HEK293 (cell line): ENCODE results near the gene GABRR1.

Source experiments
- CTCF ChIA-PET: fragments of 350-600 bp; formaldehyde crosslinking; extraction: SDS; loops from one replicate; lab custom pipeline; 2021; ENCODE audit warnings: antibody characterized with exemption; lab: Yijun Ruan, JAX
- POLR2A ChIA-PET: fragments of 300-600 bp; formaldehyde crosslinking; extraction: SDS; loops from one replicate; lab custom pipeline; 2020; ENCODE audit warnings: antibody characterized with exemption, inconsistent platforms; lab: Yijun Ruan, JAX
- H3K27ac ChIP-seq: fragments of 200-500 bp; sonication (Bioruptor generic); 2 replicates; pipeline ENCODE4 v1.5.1; 2014; ENCODE audit warnings: low read depth, low read length, control low read depth, inconsistent platforms; ENCODE audit errors: extremely low read depth
- H3K36me3 ChIP-seq, 2 experiments: fragments of 200-500 bp in 1 of 2; sonication (Bioruptor generic) in 1 of 2; 1 replicate in 1 of 2; 2 replicates in 1 of 2; pipeline ENCODE4 v1.5.1; 2014 to 2017; ENCODE audit warnings: inconsistent platforms in 2 of 2, low read length in 2 of 2; ENCODE audit not compliant: control insufficient read depth in 2 of 2, insufficient read depth in 1 of 2
- H3K4me1 ChIP-seq: fragments of 200-500 bp; sonication (Bioruptor generic); 2 replicates; pipeline ENCODE4 v1.5.1; 2014; ENCODE audit warnings: mild to moderate bottlenecking, low read length, inconsistent platforms; ENCODE audit not compliant: control insufficient read depth, insufficient read depth
- H3K4me3 ChIP-seq: 2 replicates; pipeline ENCODE4 v1.5.1; 2011; ENCODE audit warnings: low read depth, mild to moderate bottlenecking, control low read depth, low read length, moderate library complexity
- H3K9me3 ChIP-seq: fragments of 200-500 bp; sonication (Bioruptor generic); 2 replicates; pipeline ENCODE4 v1.5.1; 2014; ENCODE audit warnings: low read depth, low read length, inconsistent platforms; ENCODE audit not compliant: control insufficient read depth, insufficient read depth
- SCRT1 ChIP-seq: fragments of 450-650 bp; formaldehyde crosslinking; IDR thresholded peaks from 2 replicates; pipeline ENCODE4 v1.5.1; 2016; ENCODE audit warnings: missing biosample characterization, missing genetic modification characterization, borderline replicate concordance
- YY2 ChIP-seq: fragments of 450-650 bp; formaldehyde crosslinking; IDR thresholded peaks from 2 replicates; pipeline ENCODE4 v1.5.1; 2016; ENCODE audit warnings: missing biosample characterization, missing genetic modification characterization
- ZBTB21 ChIP-seq: fragments of 450-650 bp; formaldehyde crosslinking; IDR thresholded peaks from 2 replicates; pipeline ENCODE4 v1.5.1; 2017; ENCODE audit warnings: missing biosample characterization, missing genetic modification characterization
- ZFP3 ChIP-seq: fragments of 450-650 bp; formaldehyde crosslinking; IDR thresholded peaks from 2 replicates; pipeline ENCODE4 v1.5.1; 2016; ENCODE audit warnings: low read depth, missing biosample characterization, missing genetic modification characterization
- ZNF121 ChIP-seq: fragments of 450-650 bp; formaldehyde crosslinking; IDR thresholded peaks from 2 replicates; pipeline ENCODE4 v1.5.1; 2016; ENCODE audit warnings: missing biosample characterization, missing genetic modification characterization
- ZNF23 ChIP-seq: fragments of 450-650 bp; formaldehyde crosslinking; IDR thresholded peaks from 2 replicates; pipeline ENCODE4 v1.5.1; 2016; ENCODE audit warnings: missing biosample characterization, missing genetic modification characterization, borderline replicate concordance
- ZNF24 ChIP-seq: fragments of 450-650 bp; formaldehyde crosslinking; IDR thresholded peaks from 2 replicates; pipeline ENCODE4 v1.5.1; 2016; ENCODE audit warnings: missing biosample characterization, missing genetic modification characterization
- ZNF423 ChIP-seq: fragments of 450-650 bp; formaldehyde crosslinking; IDR thresholded peaks from 2 replicates; pipeline ENCODE4 v1.5.1; 2016; ENCODE audit warnings: missing biosample characterization, missing genetic modification characterization
- ZNF426 ChIP-seq: fragments of 450-650 bp; formaldehyde crosslinking; IDR thresholded peaks from 2 replicates; pipeline ENCODE4 v1.5.1; 2017; ENCODE audit warnings: missing biosample characterization, missing genetic modification characterization, mild to moderate bottlenecking, inconsistent platforms, moderate library complexity
- ZNF521 ChIP-seq: fragments of 450-650 bp; formaldehyde crosslinking; IDR thresholded peaks from 2 replicates; pipeline ENCODE4 v1.5.1; 2017; ENCODE audit warnings: missing biosample characterization, mild to moderate bottlenecking, missing genetic modification characterization
- ZNF623 ChIP-seq: fragments of 450-650 bp; formaldehyde crosslinking; IDR thresholded peaks from 2 replicates; pipeline ENCODE4 v1.5.1; 2016; ENCODE audit warnings: missing biosample characterization, missing genetic modification characterization
- ZNF654 ChIP-seq: fragments of 450-650 bp; formaldehyde crosslinking; IDR thresholded peaks from 2 replicates; pipeline ENCODE4 v1.5.1; 2016; ENCODE audit warnings: low read depth, missing biosample characterization, missing genetic modification characterization
- ZNF670 ChIP-seq: fragments of 450-650 bp; formaldehyde crosslinking; IDR thresholded peaks from 2 replicates; pipeline ENCODE4 v1.5.1; 2016; ENCODE audit warnings: missing biosample characterization, missing genetic modification characterization, low read depth
- ZNF768 ChIP-seq: fragments of 450-650 bp; formaldehyde crosslinking; IDR thresholded peaks from 2 replicates; pipeline ENCODE4 v1.5.1; 2018; ENCODE audit warnings: missing biosample characterization, mild to moderate bottlenecking, missing genetic modification characterization
- ZNF792 ChIP-seq: fragments of 450-650 bp; formaldehyde crosslinking; IDR thresholded peaks from 2 replicates; pipeline ENCODE4 v1.5.1; 2016; ENCODE audit warnings: missing biosample characterization, missing genetic modification characterization
- TF ChIP-seq, protein P1 (sequence below): fragments of 450-650 bp; formaldehyde crosslinking; IDR thresholded peaks from 2 replicates; pipeline ENCODE4 v1.5.1; 2016; ENCODE audit warnings: missing biosample characterization, missing genetic modification characterization
- TF ChIP-seq, protein P2 (sequence below): fragments of 450-650 bp; IDR thresholded peaks from 2 replicates; pipeline ENCODE4 v1.5.1; 2018; ENCODE audit warnings: missing biosample characterization, missing genetic modification characterization
- TF ChIP-seq, protein P3 (sequence below): fragments of 450-650 bp; formaldehyde crosslinking; IDR thresholded peaks from 2 replicates; pipeline ENCODE4 v1.5.1; 2016; ENCODE audit warnings: missing biosample characterization, missing genetic modification characterization
- TF ChIP-seq, protein P4 (sequence below): fragments of 450-650 bp; formaldehyde crosslinking; IDR thresholded peaks from 2 replicates; pipeline ENCODE4 v1.5.1; 2017; ENCODE audit warnings: missing biosample characterization, missing genetic modification characterization

GABRR1 gene

DNA sequence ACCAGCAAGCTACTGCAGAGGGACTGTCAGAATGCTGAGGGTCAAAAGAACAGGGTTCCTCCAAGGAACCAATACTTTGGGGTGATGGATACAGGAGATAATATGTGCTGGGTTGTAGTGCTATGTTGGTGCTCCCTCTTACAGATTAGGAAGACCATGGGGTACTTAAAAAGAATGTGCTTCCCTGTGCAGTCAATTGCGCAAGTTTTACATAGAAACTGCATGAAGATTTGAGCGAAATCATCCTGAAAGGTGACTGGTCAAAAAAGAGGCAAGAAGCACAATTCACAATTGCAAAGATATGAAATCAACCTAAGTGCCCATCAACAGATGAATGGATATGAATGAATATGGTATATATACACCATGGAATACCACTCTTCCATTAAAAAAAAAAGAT is 33.9 kb downstream of the GABRR1 start:
- H3K4me1 ChIP-seq, result no peaks in the 10 kb centered on the region
- CTCF ChIA-PET, result interaction anchor here (0.8 kb wide), 1 partner anchor 49 kb away, joined by 5 read pairs; no protein-coding TSS in a partner anchor
- H3K4me3 ChIP-seq, result no peak overlapping the region
- TF ChIP-seq, protein P1, sequence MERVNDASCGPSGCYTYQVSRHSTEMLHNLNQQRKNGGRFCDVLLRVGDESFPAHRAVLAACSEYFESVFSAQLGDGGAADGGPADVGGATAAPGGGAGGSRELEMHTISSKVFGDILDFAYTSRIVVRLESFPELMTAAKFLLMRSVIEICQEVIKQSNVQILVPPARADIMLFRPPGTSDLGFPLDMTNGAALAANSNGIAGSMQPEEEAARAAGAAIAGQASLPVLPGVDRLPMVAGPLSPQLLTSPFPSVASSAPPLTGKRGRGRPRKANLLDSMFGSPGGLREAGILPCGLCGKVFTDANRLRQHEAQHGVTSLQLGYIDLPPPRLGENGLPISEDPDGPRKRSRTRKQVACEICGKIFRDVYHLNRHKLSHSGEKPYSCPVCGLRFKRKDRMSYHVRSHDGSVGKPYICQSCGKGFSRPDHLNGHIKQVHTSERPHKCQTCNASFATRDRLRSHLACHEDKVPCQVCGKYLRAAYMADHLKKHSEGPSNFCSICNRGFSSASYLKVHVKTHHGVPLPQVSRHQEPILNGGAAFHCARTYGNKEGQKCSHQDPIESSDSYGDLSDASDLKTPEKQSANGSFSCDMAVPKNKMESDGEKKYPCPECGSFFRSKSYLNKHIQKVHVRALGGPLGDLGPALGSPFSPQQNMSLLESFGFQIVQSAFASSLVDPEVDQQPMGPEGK (tag by site-specific recombination), result no peak
- TF ChIP-seq ZNF654 (tag by site-specific recombination) (no peak), YY2 (no peak), ZNF23 (tag by site-specific recombination) (no peak)
- no peaks in the 10 kb centered on the region for H3K36me3 ChIP-seq
- POLR2A ChIA-PET, result interaction anchor here (1.0 kb wide), 1 partner anchor 38 kb away, joined by 5 read pairs; no protein-coding TSS in a partner anchor
- no peak overlapping the region for H3K27ac ChIP-seq
- H3K9me3 ChIP-seq, result no peaks in the 10 kb centered on the region

DNA sequence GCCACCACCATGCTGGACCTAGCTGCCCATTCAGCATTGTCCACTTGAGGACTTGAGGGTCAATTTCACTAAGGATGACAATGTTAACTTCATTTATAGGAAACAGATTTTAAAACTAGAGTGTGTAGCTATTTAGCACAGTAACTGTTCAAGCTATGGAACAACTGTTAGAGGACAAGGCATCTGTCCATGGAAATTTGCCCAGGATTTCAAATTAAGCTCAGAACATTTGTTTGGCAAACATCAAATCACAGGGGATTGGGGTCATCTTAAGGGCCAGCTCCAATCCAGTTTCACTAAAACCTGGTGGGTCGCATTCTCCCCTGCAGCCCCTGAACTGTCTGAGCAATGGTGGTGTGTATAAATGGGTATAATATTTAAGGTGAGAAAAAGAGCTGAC is 36.2 kb downstream of the GABRR1 start:
- no peaks in the 10 kb centered on the region for H3K9me3 ChIP-seq
- no peak overlapping the region for H3K4me3 ChIP-seq
- no peaks in the 10 kb centered on the region for H3K36me3 ChIP-seq
- CTCF ChIA-PET, result interaction anchor here (0.6 to 1.4 kb wide), 3 partner anchors 51 to 1431 kb away, joined by 3 to 4 read pairs (median 3); no protein-coding TSS in a partner anchor
- TF ChIP-seq ZNF24 (no peak), ZNF623 (tag by site-specific recombination) (no peak), ZNF521 (tag by site-specific recombination) (no peak), ZNF426 (no peak), ZFP3 (tag by site-specific recombination) (no peak), ZNF670 (tag by site-specific recombination) (no peak), ZNF768 (tag by site-specific recombination) (no peak), ZNF121 (tag by site-specific recombination) (no peak), ZBTB21 (tag by site-specific recombination) (no peak), ZNF423 (tag by site-specific recombination) (no peak), SCRT1 (tag by site-specific recombination) (no peak), ZNF792 (tag by site-specific recombination) (no peak)
- TF ChIP-seq, protein P2, sequence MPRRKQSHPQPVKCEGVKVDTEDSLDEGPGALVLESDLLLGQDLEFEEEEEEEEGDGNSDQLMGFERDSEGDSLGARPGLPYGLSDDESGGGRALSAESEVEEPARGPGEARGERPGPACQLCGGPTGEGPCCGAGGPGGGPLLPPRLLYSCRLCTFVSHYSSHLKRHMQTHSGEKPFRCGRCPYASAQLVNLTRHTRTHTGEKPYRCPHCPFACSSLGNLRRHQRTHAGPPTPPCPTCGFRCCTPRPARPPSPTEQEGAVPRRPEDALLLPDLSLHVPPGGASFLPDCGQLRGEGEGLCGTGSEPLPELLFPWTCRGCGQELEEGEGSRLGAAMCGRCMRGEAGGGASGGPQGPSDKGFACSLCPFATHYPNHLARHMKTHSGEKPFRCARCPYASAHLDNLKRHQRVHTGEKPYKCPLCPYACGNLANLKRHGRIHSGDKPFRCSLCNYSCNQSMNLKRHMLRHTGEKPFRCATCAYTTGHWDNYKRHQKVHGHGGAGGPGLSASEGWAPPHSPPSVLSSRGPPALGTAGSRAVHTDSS, result no peak
- TF ChIP-seq, protein P3, sequence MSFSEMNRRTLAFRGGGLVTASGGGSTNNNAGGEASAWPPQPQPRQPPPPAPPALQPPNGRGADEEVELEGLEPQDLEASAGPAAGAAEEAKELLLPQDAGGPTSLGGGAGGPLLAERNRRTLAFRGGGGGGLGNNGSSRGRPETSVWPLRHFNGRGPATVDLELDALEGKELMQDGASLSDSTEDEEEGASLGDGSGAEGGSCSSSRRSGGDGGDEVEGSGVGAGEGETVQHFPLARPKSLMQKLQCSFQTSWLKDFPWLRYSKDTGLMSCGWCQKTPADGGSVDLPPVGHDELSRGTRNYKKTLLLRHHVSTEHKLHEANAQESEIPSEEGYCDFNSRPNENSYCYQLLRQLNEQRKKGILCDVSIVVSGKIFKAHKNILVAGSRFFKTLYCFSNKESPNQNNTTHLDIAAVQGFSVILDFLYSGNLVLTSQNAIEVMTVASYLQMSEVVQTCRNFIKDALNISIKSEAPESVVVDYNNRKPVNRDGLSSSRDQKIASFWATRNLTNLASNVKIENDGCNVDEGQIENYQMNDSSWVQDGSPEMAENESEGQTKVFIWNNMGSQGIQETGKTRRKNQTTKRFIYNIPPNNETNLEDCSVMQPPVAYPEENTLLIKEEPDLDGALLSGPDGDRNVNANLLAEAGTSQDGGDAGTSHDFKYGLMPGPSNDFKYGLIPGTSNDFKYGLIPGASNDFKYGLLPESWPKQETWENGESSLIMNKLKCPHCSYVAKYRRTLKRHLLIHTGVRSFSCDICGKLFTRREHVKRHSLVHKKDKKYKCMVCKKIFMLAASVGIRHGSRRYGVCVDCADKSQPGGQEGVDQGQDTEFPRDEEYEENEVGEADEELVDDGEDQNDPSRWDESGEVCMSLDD (tag by site-specific recombination), result no peak
- TF ChIP-seq, protein P4, sequence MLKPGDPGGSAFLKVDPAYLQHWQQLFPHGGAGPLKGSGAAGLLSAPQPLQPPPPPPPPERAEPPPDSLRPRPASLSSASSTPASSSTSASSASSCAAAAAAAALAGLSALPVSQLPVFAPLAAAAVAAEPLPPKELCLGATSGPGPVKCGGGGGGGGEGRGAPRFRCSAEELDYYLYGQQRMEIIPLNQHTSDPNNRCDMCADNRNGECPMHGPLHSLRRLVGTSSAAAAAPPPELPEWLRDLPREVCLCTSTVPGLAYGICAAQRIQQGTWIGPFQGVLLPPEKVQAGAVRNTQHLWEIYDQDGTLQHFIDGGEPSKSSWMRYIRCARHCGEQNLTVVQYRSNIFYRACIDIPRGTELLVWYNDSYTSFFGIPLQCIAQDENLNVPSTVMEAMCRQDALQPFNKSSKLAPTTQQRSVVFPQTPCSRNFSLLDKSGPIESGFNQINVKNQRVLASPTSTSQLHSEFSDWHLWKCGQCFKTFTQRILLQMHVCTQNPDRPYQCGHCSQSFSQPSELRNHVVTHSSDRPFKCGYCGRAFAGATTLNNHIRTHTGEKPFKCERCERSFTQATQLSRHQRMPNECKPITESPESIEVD, result no peak
- POLR2A ChIA-PET, result no interaction called here
- no peak overlapping the region for H3K27ac ChIP-seq
- H3K4me1 ChIP-seq, result no peaks in the 10 kb centered on the region
